ENCODE data around the gene ZNF492.
"Not testable (repeated sequence)": the region's sequence is repeated elsewhere in the genome, so short reads cannot be mapped to it uniquely, and the experiment has no call there.

Gene ZNF492

DNA sequence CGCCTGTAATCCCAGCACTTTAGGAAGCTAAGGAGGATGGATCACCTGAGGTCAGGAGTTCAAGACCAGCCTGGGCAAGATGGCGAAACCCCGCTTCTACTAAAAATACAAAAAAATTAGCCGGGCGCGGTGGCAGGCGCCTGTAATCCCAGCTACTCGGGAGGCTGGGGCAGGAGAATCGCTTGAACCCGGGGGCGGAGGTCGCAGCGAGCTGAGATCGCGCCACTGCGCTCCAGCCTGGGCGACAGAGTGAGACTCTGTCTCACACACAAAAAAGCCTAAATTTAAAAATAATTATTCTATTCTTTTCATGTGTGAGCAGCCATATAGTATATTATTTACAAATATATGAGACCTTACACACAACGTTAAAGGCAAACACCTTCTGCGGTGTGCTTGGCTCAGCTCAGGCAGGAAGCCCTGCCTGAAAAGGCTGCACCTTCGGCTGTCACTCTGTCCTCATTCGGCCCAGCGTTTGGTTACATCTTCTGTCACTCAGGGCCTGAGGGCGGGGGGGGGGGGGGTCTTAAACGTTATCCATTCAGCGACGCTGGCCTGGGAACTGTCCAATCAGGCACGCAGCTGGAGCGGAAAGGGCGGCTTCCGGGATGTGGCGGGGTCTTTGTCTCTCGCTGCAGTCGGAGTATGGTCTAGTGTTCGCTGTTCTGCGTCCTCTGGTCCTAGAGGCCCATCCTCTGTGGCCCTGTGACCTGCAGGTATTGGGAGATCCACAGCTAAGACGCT, at the start of gene ZNF492:
ZNF492 (plus strand) TSS at position 619 of the 744 bp plus-strand sequence. CDS start 19,076 bp downstream, outside the sequence.
- in situ Hi-C loops (cut with HindIII; ENCODE audit: low pct_unique_long_range_greater_than_20kb, low sequenced_read_pairs) = not testable (repeated sequence)
- DNase-seq (ENCODE audit: low read depth in 1 of 2, low spot score in 1 of 2) = peak; percentile 80 to 96

DNA sequence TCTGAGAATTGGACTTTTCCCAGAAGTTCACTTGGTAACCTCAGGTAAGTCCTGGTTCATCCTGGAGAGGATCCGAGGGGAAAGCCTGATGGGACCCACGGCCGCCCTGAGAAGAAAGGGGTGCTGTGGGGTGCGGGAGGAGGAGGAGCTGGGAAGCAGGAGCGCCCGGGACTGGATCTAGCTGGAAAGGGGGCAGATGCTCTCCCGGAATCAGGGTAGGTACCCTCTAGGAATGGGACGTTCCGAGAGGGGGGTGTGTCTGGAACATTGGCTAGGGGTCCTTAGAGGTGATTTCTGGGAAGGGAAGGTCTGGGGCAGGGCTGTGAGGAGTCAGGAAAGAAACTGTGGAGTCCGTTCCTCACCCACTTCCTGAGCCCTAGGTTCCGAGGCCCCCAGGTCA, 38.7 kb upstream of the ZNF492 start:
- no peak for TF ChIP-seq JUND (IDR thresholded peaks at IDR 0.05; ENCODE audit: low read depth)
- in situ Hi-C loops (cut with HindIII; ENCODE audit: low pct_unique_long_range_greater_than_20kb, low sequenced_read_pairs) = no loop called here
- DNase-seq (ENCODE audit: low read depth in 1 of 2, low spot score in 1 of 2) = no peak

DNA sequence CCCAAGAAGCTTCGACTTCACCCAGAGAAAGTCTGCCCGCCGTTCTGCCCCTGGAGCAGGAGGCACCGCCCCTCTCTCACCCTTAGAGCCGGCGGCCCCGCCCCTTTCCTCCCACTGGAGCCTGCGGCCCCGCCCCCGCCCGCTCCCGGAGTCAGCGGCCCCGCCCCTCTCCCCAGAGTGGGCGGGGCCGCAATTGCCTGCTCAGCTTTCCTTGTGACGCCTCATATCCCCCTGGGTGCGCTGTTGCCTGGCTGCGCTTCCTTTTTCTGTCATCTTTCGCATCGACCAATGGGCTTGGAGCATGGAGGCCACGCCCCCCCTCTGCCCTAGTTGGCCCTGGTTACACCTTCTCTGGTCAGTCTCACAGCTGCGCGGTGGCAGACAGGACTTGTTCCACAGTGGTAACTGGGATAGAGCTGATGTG, 38.2 kb upstream of the ZNF492 start:
- TF ChIP-seq JUND (IDR thresholded peaks at IDR 0.05; ENCODE audit: low read depth) = no peak
- in situ Hi-C loops (cut with HindIII; ENCODE audit: low pct_unique_long_range_greater_than_20kb, low sequenced_read_pairs) = no loop called here
- peak in 1 of 2 experiments; percentile 10 for DNase-seq (ENCODE audit: low read depth in 1 of 2, low spot score in 1 of 2)

DNA sequence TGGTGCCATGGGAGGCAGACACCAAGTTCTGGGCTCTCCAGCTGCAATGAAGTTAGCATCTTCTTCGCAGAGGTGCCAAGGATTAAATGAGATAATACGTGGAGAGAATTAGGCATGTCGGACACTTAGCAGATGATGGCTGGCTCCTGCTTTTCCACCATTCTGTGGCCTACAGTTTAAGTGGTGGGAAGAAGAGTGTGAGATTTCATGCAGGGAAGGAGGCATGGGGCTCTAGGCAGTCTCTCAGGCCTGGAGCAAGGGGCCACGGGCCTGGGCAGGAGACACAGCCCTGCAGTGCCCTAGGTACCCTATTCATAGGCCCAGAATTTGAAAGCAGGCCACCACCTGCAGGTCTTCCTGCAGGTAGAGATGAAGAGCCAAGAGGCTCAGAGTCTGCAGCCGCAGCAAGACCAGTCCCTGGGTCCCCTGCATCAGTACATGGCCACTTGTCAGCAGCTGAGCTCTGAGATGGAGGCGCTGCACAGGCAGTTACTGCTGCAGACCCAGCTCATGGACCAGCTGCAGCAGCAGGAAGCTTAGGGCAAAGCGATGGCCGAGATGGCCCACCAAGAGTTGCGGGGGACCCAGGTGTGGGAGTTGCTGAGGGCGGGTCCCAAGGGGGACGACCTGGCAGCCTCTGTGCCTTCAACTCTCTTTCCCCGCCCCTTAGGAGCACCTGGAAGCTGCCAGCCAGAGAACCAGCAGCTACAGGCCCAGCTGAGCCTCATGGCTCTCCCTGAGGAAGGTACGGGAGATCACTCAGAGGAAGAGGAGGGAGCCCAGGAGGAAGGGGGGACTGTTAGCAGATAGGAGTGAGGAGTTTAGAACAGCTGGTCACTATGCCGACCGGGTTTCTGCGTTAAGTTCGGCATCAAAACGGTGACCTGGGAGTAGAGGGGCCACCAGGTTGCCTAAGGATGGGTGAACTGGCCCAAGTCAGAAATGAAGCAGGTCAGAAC, 33.2 kb upstream of the ZNF492 start:
- no peak for TF ChIP-seq JUND (IDR thresholded peaks at IDR 0.05; ENCODE audit: low read depth)
- no peak for DNase-seq (ENCODE audit: low read depth in 1 of 2, low spot score in 1 of 2)
- in situ Hi-C loops (cut with HindIII; ENCODE audit: low pct_unique_long_range_greater_than_20kb, low sequenced_read_pairs) = no loop called here

DNA sequence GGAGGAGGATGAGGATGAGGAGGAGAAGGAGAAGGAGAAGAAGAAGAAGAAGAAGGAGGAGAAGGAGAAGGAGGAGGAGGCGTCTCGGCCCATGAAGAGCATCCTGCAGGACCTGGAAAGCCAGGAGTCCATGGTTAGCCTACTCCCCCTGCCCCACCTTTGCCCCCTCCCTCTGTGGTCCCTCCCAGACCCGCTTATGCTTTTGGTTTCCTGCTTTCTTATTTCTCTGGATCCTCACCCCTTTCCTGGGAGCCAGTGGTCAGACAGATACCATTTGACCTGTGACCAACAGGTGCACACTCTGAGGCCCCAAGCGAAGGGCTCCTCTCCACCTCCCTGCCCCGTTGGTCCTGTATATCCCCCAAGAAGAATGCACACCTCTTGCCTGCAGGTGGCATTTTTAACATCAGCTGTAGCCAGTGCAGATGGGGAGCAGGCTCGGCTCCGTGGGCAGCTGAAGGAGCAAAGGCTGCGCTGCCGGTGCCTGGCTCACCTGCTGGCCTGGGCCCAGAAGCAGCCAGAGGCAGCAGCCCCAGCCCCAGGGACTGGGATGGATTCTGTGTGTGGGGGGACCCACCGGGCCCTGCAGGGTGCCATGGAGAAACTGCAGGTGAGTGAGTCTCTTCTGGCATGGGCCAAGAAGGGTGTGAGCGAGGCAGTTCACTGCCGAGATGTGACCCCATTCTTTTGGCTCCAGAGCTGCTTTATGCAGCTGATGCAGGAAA, 32.1 kb upstream of the ZNF492 start:
- DNase-seq (ENCODE audit: low read depth in 1 of 2, low spot score in 1 of 2) = no peak
- no peak for TF ChIP-seq JUND (IDR thresholded peaks at IDR 0.05; ENCODE audit: low read depth)
- in situ Hi-C loops (cut with HindIII; ENCODE audit: low pct_unique_long_range_greater_than_20kb, low sequenced_read_pairs) = no loop called here

DNA sequence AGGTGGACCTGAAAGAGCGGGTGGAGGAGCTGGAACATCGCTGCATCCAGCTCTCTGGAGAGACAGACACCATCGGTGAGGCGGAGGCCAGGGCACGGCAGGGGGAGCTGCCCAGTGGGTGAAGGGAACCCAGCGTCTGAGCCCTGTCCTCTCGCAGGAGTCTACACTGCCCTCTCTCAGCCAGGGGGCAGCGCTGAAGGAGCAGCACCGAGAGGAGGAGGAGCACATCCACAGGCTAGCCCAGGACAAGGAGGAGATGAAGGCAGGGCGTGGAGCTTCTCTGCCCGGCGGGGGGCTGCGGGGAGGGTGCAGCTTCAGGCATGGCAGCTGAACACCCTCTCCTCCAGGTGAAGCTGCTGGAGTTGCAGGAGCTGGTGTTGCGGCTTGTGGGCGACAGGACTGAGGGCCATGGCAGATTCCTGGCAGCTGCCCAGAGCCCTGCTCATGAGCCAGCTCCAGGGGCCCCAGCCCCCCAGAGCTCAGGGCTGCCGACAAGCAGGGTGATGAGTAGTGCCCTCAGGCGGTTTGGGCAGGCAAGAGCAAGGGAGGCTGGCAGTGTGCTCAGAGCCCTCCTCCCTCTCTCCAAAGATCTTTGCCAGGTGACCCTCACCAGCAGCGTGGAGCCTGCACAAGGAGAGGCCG, 31.4 kb upstream of the ZNF492 start:
- no peak for TF ChIP-seq JUND (IDR thresholded peaks at IDR 0.05; ENCODE audit: low read depth)
- in situ Hi-C loops (cut with HindIII; ENCODE audit: low pct_unique_long_range_greater_than_20kb, low sequenced_read_pairs) = no loop called here
- DNase-seq (ENCODE audit: low read depth in 1 of 2, low spot score in 1 of 2) = peak in 1 of 2 experiments; percentile 8

DNA sequence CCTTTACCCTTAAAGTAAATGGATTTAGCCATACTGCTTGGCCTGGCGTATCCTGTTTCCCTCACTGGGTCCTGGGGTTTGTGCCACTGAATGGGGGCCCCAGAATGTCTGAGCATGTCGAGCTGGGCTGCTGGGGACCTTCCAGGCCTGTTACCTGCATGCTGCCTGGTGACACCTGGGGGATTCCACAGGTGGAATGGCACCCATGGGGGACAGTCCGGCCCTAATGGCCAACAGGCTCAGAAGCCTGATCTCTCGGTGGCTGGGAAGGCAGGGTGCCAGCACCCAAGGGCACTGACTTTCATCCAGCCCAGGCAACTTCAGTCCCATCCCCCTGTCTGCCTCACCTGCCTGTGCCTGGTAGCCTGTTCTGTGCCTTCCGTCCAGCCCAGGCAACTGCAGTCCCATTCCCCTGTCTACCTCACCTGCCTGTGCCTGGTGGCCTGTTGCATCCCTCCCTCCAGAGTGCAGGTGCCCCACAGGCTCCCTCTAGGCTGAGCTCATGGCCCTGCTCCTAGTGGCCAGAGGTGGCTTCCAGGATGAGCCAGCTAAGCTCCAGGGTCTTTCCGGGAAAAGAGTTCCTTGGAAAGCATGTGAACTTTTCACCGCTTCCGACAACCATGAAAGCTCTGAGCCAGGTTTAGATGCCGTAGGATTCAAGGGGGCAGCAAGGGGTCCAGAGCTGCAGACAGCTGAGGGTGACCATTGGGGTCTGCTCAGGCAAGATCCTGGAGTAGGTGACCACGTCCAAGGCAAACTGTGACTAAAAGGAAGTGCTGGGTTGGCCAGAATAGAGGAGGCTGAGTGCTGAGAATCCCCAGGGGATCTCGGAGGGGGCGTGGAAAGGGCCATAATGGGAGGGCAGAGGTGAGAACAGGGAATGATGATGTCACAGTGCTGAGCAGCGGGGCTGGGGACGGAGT, 30.3 kb upstream of the ZNF492 start:
- no peak for DNase-seq (ENCODE audit: low read depth in 1 of 2, low spot score in 1 of 2)
- in situ Hi-C loops (cut with HindIII; ENCODE audit: low pct_unique_long_range_greater_than_20kb, low sequenced_read_pairs) = no loop called here
- no peak for TF ChIP-seq JUND (IDR thresholded peaks at IDR 0.05; ENCODE audit: low read depth)

DNA sequence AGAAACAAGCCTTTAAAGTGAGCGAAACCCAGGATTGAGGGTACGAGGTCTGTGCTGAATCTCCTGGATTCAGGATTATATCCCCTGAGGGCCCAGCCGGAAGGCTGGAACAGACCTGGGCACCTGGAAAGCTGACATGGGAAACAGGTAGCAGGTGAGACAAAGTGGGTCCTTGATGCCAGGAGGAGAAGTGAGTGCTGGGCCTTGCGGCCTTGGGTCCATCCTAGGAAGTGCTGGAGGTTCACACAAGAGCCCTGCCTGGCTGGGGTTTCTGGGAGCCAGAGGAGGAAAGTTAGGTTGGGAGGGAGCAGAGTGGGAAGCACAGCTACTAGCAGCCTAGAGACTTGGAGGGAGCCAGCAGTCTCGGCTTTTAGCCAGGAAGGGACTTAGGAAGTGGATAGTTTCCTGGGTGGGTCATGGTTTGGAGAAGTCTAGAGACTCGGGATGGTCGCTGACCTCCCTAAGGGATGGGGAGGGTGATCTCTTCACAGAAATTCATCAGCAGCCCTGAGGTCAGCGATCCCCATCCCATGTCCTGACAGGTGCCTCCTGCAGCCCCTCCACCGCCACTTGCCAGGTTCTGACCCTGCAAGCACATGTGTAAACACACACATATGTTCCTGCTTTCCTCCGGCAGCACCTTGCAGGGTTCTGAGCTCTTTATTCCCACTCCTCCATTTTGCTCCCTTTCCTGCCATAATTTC, 29.4 kb upstream of the ZNF492 start:
- no peak for DNase-seq (ENCODE audit: low read depth in 1 of 2, low spot score in 1 of 2)
- in situ Hi-C loops (cut with HindIII; ENCODE audit: low pct_unique_long_range_greater_than_20kb, low sequenced_read_pairs) = no loop called here
- TF ChIP-seq JUND (IDR thresholded peaks at IDR 0.05; ENCODE audit: low read depth) = no peak

DNA sequence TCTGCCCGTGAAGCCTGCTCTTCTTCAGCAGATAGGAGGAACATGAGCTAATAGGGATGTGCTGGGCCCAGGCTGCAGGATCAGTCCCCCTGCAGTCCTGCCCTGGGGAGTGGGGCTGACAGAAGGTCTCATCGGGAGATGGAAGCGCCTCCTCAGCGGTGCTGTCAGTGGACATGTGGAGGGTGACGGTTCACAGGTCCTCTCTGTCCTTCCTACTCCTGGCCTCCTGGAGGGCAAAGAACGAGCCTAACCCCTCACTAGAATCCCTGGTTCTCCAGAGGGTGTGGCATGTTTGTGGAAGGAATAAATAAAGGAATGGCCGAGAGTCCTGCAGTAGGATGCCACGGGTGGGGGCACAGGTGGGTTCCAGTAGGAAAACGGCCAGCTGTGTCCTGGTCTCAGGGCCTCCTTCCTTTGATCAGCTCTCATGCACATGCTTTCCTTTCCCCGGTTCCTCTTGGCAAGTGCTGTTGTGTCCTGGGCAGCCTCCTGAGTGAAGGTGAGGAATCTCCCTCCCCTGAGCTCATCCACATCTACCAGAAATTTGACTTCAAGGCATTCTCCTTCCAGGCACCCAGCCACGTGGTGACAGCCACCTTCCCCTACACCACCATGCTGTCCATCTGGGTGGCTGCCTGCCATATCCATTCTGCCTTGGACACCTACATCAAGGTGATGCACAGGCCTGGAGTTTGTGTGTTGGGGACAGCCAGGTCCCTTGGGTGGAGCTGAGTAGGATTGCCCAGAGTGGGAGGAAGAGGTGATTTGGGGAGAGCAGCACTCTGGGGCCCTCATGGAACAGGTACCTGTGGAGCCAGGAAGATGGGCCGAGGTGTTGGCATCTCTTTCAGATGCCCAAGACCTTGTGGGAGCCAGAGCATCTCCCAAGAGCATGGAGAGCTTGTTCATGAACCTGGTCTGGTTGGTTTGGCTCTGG, 28.6 kb upstream of the ZNF492 start:
- TF ChIP-seq JUND (IDR thresholded peaks at IDR 0.05; ENCODE audit: low read depth) = no peak
- DNase-seq (ENCODE audit: low read depth in 1 of 2, low spot score in 1 of 2) = no peak
- in situ Hi-C loops (cut with HindIII; ENCODE audit: low pct_unique_long_range_greater_than_20kb, low sequenced_read_pairs) = no loop called here

DNA sequence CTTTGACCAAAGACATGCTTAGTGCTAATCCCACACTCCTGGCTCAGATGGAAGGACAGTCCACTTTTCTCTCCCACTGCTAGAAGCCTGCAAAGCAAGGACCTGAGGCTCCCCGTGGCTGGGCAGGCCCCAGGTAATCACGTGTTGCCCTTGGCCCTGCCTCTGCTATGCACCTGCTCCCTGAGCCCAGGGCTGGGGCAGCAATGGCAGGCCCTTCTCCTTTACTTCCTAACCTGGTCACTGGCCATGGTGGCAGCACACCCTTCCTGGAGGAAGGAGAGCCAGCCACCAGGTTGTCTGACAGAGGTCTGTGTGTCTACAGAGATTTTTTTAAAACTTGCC, 27.9 kb upstream of the ZNF492 start:
- no peak for TF ChIP-seq JUND (IDR thresholded peaks at IDR 0.05; ENCODE audit: low read depth)
- in situ Hi-C loops (cut with HindIII; ENCODE audit: low pct_unique_long_range_greater_than_20kb, low sequenced_read_pairs) = no loop called here
- DNase-seq (ENCODE audit: low read depth in 1 of 2, low spot score in 1 of 2) = no peak

Data from T47D (cell line).